HPDE6-E6E7 (cell line): ENCODE measurements around the gene SZT2.

Experiments used
- DNase-seq: peaks from one replicate; pipeline ENCODE4 v3.0.0; 2011; ENCODE audit warnings: missing footprints; ENCODE audit errors: extremely low spot score

SZT2 gene

DNA sequence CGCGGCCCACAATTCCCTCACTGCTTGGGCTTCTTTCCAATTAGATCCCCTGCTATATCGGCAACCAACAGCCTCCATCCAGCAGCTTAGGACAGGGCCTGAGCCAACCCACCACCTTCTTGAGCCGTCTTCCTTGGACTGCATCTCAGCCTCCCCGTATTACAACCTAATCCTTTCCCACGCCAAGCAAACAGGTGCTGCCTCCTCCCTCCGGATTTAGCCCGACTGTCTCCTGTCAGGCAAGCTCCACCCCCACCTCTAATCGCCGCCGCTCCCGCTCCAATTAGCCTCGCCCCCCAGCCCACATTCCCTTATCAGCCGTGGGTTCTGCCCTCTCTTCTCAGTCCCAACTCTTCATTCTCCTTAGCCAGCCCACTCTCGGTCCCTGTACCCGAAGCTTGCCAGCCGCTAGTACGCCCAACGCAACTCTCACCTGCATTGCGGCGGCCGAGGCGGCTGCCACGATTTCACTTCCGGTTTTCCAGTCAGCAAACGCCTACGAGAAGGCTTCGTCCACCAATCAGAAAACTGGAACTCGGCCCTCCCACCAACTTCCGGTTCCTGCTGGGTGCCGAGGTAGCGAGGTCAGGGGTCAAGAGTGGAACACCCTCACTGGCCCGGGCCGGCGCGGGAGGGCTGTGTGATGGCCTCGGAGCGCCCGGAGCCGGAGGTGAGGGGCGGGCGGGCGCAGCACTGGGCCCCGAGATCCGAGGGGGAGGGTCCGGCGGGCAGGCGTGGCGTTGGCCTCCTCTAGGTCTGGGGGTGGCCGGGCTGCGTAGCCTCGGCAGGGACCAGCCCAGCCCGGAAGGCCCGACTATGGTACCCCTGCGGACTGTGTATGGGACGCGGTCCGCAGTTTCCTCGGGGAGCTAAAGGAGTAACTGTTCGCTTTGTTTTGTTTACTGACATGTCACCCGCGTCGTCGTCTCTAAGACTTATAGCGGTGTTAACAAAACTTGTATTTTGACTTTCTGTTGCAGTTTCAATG is at the start of gene SZT2, which contains the start of gene MED8:
Gene SZT2 (plus strand): TSS at position 574 of the 988 bp plus-strand sequence. CDS start 70 bp downstream, at position 644.
Gene MED8 (minus strand): TSS at position 475 of the 988 bp plus-strand sequence. CDS start 36 bp downstream, at position 439.
- DNase-seq: peak; percentile 92

DNA sequence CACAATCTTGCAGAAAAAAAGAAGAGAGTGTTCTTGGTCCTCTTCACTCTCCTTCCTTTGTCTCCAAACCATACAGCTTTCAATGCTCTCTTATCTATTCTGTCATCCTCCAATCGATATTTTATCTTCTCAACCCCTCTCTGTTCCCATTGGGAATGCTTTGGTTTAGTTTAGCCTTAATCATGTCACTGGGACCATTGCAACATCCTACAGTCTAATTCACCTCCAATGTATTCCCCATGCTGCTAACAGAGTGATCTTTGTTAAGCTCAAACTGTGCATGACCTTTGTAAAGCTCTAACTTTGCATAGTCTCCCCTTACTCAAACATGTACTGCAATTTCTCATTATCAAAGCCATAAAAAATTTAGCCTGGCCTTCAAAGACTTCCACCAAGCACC is 49.1 kb upstream of the SZT2 start:
- DNase-seq: no peak

DNA sequence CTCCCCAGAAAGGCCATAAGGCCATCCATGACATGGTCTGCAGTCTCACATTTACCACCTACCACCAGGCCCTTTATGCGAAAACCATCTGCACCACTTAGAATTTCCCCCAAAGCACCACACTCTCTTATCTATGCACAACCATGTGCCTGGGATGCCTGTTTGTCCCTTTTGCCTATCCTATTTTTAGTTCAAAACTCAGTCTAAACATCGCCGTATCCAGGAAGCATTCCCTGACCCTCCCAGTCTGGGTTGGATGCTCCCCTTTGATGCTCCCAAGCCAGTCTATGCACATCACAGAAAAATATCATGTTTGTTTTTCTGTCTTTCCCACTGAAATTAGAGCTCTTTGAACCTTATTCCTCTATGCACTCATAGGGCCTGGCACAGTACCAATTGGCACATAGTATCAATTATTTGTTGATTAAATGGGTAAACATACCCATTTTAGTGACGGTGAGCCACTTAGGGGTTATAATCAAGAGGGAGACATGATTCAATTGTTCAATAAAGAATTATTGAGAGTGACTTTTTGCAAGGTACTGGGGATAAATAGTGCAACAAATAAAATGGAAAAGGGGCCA is 45.3 kb upstream of the SZT2 start:
- no peak for DNase-seq

DNA sequence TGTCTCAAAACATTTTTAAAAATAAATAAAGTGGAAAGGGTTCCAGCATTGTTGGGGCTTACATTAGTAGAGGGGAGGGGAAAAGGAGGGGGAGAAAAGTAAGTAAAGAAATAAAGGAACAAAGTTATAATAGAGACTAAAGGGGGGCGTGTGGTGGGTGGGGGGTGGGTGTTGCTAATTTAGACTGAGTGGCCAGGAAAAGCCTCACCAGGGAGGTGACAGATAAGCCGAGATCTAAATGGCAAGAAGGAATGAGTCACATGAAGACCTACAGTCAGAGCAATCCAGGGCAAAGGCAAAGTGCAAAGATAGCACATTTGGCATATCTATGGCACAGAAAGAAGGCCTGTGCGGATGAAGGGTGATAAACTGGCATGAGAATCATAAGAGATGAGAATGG is 44.6 kb upstream of the SZT2 start:
- no peak for DNase-seq

DNA sequence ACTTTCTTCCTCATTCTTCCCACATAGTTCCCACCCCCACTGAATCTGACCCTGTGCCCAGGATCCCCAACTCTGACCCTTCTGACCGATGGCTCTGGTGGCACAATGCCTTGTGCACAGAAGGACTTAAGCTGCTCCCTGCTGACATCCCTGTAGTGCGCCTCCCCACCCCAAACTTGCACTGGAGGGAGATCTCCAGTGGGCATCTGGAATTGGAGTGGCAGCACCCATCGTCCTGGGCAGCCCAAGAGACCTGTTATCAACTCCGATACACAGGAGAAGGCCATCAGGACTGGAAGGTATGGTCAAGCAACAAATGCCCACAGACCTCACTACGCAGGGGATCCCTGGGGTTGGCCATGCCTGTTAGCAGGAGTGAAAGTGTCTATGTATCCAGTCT is 43.1 kb upstream of the SZT2 start:
- no peak for DNase-seq

DNA sequence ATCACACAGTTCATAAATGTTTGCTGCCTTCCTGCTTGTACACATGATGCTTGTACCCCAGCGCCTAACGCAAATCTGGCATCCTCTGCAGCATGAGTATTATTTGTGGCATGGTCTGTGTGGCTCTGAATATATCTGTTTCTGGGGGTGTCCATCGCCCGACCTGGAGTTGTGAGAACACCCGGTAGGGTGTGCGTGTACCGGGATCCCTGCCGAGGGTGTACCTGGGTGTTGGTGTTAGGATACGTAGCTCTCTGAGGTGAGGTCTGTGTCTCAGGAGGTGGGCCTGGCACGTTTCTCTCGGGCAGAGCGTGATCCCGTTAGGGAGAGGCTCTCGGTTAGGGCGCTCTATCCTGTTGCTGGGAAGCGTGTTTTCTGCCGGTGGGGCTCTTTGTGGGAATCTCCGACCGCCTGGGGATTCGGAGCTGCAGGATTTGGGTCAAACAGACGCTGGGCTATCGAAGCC is 41.3 kb upstream of the SZT2 start:
- peak; percentile 56 for DNase-seq

DNA sequence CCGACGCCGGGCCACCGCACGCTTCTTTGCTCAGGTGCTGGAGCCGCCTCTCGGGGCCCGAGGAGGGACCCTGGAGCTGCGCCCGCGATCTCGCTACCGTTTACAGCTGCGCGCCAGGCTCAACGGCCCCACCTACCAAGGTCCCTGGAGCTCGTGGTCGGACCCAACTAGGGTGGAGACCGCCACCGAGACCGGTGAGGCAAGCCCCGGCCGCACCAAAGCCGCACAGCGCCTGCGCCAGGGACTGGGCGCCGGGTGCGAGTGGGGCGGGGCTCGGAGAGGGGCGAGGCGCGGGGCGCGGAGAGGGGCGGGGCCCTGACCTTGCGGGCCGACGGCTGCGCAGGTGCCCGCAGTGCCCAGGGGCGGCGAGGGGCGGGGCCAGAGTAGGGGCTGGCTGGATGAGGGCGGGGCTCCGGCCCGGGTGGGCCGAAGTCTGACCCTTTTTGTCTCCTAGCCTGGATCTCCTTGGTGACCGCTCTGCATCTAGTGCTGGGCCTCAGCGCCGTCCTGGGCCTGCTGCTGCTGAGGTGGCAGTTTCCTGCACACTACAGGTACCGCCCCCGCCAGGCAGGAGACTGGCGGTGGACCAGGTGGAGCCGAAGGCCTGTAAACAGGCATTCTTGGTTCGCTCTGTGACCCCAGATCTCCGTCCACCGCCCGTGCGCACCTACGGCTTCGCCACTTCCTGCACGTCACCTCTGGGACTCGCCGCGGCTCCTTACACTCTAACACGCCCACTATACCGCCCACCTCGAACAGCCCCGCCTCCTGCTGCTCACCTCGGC is 40.7 kb upstream of the SZT2 start:
- DNase-seq: peak; percentile 84

DNA sequence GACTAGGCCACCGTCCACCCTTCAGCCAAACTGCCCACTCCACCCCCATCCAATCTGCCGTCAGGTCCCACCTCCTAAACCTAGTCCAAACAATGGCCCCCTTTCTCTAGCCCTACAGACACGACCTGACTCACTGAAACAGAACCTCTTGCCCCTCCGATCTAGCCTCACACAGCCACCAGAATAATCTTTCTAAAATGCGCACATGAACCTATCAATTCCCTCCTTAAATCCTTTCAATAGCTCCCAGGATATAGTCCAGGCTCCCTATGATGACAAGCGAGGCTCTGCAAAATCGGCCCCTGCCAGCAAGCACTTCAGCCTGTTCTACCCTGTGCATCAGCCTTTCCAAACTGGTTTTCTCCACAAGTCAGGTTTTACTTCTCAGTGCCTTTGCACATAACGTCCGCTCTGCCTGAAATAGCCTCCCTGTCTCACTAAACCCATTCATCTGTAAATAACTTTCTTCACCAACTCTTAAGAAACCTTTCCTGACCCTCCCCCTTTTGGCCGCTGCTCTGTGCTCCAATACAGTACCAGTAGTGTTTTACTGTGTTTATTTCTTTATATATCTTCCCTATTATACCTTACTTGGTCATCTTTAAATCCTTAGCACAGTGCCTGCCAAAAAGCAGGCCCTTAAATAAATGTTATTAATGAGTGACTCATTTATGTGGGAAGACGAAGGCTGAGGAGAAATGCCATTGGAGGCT is 39.9 kb upstream of the SZT2 start:
- DNase-seq: no peak

DNA sequence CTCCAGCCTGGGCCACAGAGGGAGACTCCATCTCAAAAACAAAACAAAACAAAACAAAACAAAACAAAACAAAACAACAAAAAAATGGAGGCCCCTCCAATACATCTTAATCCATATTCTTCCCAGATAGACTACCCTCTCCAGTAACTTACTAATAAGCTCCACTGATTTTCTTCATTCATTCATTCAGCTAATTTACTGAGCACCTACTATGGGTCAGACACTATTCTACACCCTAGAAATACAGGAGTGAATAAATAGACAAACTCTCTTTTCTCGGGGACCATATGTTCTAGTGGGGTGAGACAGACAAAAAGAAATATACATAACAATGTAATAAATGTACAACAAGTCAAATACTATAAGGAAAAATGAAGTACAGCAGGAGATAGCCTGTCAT is 38.7 kb upstream of the SZT2 start:
- no peak for DNase-seq

DNA sequence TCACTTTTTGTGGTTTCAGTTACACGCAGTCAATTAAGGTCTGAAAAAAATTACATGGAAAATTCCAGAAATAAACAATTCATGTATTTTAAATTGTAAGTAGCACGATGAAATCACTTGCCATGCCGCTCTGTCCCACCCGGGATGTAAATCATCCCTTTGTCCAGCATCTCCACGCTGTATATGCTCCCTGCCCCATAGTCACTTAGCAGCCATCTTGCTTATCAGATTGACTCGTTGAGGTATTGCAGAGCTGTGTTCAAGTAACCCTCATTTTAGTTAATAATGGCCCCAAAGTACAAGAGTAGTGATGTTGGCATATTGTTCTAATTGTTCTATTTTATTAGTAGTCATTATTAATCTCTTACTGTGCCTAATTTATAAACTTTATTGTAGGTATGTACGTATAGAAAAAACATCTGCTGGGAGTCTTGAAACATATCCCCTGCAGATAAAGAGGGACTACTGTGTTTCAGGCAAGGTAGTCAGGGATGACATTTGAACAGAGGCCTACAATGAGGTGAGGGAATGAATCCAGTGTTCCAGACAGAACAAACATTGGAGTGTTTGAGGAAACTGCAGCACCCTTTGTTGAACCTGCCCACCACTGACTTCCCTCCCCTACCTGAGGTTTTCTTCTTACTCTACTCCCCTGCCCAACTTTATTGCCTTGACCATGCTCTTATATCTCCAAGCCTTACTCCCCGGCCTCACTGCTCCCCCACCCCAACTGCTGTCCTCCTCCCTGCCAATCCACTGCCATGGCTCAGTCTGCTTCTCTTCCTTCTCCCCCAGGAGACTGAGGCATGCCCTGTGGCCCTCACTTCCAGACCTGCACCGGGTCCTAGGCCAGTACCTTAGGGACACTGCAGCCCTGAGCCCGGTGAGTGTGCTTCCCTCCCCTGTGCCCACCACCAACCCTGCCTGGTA is 38.0 kb upstream of the SZT2 start:
- no peak for DNase-seq

DNA sequence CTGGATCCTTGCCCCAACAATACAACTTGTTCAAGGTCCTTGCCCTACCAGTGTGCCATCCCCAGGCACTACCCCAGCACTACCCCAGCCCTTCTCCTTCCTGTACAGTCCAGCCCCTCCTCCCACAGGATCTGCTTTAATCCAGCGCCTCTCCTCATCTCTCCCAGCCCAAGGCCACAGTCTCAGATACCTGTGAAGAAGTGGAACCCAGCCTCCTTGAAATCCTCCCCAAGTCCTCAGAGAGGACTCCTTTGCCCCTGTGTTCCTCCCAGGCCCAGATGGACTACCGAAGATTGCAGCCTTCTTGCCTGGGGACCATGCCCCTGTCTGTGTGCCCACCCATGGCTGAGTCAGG is 37.4 kb upstream of the SZT2 start:
- DNase-seq: no peak

DNA sequence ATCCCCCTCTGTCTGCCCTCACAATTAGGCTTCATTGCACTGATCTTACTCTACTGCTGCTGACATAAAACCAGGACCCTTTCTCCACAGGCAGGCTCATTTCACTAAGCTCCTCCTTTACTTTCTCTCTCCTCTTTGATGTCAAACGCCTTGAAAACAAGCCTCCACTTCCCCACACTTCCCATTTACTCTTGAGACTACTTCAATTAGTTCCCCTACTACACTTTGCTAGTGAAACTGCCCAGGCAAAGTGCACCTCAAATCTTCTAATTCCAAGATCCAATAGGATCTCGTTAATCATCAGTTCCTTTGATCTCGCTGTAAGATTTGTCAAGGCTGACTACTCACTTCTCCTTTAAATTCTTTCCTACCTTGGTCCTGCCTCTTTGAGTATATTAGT is 36.8 kb upstream of the SZT2 start:
- DNase-seq: no peak

DNA sequence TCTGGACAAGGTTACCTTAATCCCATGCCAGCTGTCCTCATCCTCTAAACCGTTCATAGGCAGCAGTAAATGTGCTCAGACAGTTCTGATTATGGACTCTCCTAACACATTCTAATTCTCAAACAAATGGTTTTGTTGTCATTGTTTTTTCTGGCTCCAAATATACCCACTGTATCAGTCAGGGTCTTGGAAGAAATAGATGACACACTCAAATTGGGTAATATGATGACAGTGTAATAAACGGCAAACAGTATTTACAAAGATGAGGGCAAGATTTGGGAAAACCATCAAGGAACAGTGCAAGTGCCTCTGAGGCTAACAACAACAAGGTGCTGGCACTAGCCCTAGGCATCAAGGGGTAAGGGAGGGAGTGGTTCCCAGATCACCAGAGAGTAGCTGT is 35.2 kb upstream of the SZT2 start:
- DNase-seq: no peak

DNA sequence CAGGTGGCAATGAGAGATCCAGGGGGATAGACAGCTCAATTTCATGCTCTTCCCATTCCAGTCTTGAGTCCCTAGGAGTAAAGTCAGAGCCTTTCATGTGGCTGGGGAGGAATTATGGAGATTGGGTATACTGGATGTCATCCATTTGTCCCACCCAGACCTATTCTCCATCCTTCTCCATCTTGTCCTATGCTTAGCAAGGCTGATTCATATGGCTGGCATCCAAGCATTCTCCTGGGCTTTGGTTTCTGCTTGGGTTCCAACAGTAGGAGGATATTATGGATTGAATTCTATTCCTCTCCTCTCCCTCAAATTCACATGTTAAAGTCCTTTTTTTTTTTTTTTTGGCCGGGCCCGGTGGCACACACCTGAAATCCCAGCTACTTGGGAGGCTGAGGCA is 34.8 kb upstream of the SZT2 start:
- DNase-seq: no peak

DNA sequence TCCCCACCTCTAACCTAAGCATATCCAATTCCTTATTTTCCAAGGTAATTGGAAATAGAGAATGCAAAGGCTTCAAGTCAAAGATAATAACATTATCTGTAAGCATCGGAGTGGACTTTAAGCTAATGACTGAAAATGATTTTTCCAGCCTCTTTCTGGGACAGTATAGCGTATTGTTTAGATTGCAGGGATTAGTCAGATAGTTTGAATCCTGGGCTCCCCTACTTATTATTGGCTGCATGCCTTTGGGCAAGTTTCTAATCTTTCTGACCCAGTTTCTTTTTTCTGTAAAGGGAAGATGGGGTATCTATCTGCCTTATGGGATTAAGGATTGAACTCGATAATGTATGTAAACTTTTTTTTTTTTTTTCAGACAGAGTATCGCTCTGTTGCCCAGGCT is 32.4 kb upstream of the SZT2 start:
- DNase-seq: no peak

DNA sequence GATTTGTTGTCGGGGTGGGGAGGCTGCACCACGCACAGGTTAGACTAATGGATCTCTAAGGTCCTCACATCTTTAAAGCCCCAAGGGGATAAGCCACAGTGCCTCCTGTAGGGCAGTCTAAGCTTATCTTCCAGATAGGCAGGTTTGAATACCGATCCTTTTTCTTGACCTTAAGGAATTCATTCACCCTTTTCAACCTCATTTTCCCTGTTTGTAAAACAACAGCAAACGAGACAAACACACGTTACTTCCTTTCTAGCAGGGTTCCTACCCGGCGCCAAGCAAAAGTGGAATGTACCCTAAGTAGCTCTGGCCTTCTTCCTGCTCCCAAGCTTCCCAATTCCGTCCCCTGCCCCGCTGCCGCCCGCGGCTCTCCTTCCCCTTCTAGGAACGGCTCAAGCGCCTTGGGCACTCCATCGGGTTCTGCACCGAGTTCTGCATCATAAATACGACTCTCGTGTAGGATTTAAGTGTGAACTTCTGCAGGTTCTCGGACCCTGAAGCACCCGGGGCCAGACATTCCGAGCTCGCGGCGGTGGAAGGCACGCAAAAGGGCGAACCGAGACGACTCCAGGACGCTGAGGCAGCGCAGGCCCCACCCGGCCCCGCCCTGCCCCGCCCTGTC is 31.5 kb upstream of the SZT2 start:
- no peak for DNase-seq

DNA sequence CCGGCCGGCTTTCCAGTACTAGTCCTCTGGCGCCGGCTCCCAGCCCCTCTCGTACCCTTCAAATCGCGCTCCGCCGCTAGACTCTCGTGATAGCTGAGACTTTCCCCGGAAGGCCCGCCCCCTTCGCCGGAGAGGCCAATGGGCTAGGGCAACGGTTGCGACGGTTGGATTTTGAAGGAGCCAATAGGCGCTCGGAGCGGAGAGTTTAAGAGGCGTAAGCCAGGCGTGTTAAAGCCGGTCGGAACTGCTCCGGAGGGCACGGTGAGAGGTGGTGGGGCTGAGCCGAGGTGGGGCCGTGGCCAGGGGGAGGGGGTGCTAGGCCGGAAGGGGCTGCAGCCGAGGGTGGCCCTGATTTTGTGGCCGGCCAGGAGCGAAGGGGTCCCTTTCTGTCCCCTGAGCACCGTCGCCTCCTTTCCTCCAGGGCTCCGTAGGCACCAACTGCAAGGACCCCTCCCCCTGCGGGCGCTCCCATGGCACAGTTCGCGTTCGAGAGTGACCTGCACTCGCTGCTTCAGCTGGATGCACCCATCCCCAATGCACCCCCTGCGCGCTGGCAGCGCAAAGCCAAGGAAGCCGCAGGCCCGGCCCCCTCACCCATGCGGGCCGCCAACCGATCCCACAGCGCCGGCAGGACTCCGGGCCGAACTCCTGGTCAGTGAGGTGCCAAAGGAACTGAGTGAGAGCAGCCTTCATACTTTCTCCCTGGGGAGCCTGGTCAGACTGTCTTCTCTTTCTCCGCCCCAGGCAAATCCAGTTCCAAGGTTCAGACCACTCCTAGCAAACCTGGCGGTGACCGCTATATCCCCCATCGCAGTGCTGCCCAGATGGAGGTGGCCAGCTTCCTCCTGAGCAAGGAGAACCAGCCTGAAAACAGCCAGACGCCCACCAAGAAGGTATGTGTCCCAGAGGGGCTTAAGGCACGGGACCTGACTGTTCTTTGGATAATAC is 30.7 kb upstream of the SZT2 start, which contains the start of gene CDC20:
Gene CDC20 (plus strand): TSS at position 236 of the 948 bp plus-strand sequence. CDS start 235 bp downstream, at position 471.
- peak; percentile 84 for DNase-seq

DNA sequence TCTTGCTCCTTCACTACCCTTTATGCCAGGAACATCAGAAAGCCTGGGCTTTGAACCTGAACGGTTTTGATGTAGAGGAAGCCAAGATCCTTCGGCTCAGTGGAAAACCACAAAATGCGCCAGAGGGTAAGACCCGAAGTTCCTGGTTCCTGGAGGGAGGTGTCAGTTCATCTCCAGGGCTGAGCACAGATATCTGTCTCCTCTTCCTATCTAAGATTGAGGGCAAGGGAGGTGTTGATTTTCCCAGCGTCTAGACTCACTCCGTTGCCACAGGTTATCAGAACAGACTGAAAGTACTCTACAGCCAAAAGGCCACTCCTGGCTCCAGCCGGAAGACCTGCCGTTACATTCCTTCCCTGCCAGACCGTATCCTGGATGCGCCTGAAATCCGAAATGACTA is 30.0 kb upstream of the SZT2 start:
- DNase-seq: no peak

DNA sequence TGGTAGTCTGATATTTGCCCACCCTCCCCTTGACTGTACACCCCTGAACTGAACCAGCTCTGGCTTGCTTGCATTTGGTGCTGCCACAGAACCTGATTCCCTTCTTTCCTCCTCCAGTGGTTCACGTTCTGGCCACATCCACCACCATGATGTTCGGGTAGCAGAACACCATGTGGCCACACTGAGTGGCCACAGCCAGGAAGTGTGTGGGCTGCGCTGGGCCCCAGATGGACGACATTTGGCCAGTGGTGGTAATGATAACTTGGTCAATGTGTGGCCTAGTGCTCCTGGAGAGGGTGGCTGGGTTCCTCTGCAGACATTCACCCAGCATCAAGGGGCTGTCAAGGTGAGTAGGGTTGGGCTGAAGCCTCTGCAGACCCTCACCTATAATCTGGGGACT is 29.1 kb upstream of the SZT2 start:
- no peak for DNase-seq
